ENCODE measurements around the gene DNER.

GRCh38 chr2:229392196-229392595, 322.2 kb downstream of the DNER start:
- TF ChIP-seq CTCF (IDR thresholded peaks at IDR 0.05; ENCODE audit: low read depth, low read length) (no peak), POLR2A (IDR thresholded peaks at IDR 0.05; ENCODE audit: extremely low read depth, insufficient read length) (no peak), MAX (IDR thresholded peaks at IDR 0.05; ENCODE audit: low read depth, low read length) (no peak), MYC (IDR thresholded peaks at IDR 0.05; ENCODE audit: low read depth, low read length) (no peak)

Data from NB4 (cell line).